T47D (cell line): ENCODE results near the gene BRD3OS.
A peak's percentile ranks its signal among the peaks of the same experiment; 100 is the strongest.
"Not testable (repeated sequence)": the region's sequence is repeated elsewhere in the genome, so short reads cannot be mapped to it uniquely, and the experiment has no call there.

Source experiments
- DNase-seq, 2 experiments: peaks; one replicate each; pipeline versions ENCODE4 v3.0.0 to v3.0.0-alpha.2; 2011 to 2012; ENCODE audit warnings: low read depth in 1 of 2, low spot score in 1 of 2
- JUND ChIP-seq: IDR thresholded peaks from 2 replicates; pipeline ENCODE4 v1.6.1; 2012; ENCODE audit warnings: low read depth
- in situ Hi-C: cut with HindIII; loops from 2 replicates; pipeline ENCODE4 v1.10.0; 2016; ENCODE audit warnings: low sequenced_read_pairs, low pct_unique_long_range_greater_than_20kb

The BRD3OS gene

DNA sequence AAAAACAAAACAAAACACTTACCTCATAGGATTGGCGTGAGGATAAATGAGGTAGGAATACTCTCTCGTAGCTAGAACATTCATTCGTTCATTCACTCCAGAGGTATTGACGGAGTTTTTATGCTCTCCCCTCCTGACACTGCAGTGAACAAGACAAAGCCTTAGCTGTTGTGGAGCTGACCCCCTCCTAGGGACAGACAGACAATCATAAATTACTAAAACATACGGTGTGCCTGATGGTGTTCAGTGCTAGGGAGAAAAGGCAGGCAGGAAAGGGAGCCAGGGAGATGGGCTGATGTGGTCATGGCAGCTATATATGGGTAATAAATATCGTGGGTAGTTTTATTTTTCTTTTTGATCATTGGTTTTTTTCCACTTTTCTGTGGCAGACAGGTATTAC is 48.2 kb downstream of the BRD3OS start:
- DNase-seq: peak in 1 of 2 experiments; percentile 11
- no peak for TF ChIP-seq JUND
- in situ Hi-C loops: no loop called here

DNA sequence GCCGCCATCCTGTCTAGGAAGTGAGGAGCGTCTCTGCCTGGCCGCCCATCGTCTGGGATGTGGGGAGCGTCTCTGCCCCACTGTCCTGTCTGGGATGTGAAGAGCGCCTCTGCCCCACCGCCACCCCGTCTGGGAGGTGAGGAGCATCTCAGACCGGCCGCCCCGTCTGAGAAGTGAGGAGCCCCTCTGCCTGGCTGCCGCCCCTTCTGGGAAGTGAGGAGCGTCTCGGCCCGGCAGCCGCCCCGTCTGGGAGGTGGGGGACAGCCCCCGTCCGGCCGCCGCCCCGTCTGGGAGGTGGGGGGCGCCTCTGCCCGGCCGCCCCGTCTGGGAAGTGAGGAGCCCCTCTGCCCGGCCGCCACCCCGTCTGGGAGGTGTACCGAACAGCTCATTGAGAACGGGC is 50.4 kb downstream of the BRD3OS start:
- in situ Hi-C loops, DNase-seq: not testable (repeated sequence)

DNA sequence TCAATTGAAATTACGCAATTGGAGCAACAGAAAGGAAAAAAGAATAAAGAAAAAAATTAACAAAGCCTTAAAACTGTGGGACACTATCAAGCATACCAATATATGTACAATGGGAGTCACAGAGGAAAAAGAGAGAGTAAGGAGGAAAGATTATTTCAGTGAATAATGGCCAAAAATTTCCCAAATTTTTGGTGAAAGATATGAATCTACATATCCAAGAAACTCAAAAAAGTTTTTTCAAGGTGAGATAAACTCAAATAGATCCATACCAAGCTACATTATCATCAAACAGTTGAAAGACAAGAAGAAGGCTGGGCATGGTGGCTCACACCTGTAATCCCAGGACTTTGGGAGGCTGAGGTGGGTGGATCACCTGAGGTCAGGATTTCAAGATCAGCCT is 51.4 kb downstream of the BRD3OS start:
- no peak for DNase-seq
- no peak for TF ChIP-seq JUND
- in situ Hi-C loops: no loop called here
